Stimulated activated naive B cell treated with anti-CD40 and anti-IgM and Interleukin-4, amounts not matched to agents 10 μg/mL and 1 μg/mL and 100 μg/mL, for 72 hours (primary cell): ENCODE results near the gene C2orf80.
"Not testable (repeated sequence)": the region's sequence is repeated elsewhere in the genome, so short reads cannot be mapped to it uniquely, and the experiment has no call there.

Source experiments
- ATAC-seq, 2 donors: fragments of 150-1000 bp; cut with Tn5 transposase; replicated peaks; 2 replicates each; pipeline ENCODE4 v1.10.0; 2021; ENCODE audit warnings: moderate library complexity in 1 of 2
- DNase-seq: peaks from one replicate; pipeline ENCODE4 v3.0.0; 2021
- H3K27ac Mint-ChIP-seq: one replicate; pipeline ENCODE4 v1.8.0; 2022; ENCODE audit warnings: mild to moderate bottlenecking, mixed read lengths
- H3K27me3 Mint-ChIP-seq, 2 donors: one replicate each; pipeline ENCODE4 v1.8.0; 2022; ENCODE audit warnings: mixed read lengths in 2 of 2
- H3K36me3 Mint-ChIP-seq, 2 donors: one replicate each; pipeline ENCODE4 v1.8.0; 2022; ENCODE audit warnings: mixed read lengths in 2 of 2, mild to moderate bottlenecking in 1 of 2
- H3K4me1 Mint-ChIP-seq, 2 donors: one replicate each; pipeline ENCODE4 v1.8.0; 2022; ENCODE audit warnings: mixed read lengths in 2 of 2, mild to moderate bottlenecking in 1 of 2
- H3K4me3 Mint-ChIP-seq, 2 donors: one replicate each; pipeline ENCODE4 v1.8.0; 2022; ENCODE audit warnings: mild to moderate bottlenecking in 2 of 2, mixed read lengths in 2 of 2, moderate library complexity in 1 of 2
- H3K9me3 Mint-ChIP-seq, 2 donors: one replicate each; pipeline ENCODE4 v1.8.0; 2022; ENCODE audit warnings: mixed read lengths in 2 of 2, mild to moderate bottlenecking in 1 of 2

Gene C2orf80

GRCh38 chr2:208189810-208190503 lies at the start of gene C2orf80:
Gene C2orf80 (minus strand): TSS chr2:208190030. CDS start chr2:208186986, 3,044 bp downstream.
- Mint-ChIP-seq H3K4me3 (no peak within 1 kb of the TSS), H3K9me3 (no peaks in the 10 kb centered on the region), H3K27ac (no peak within 1 kb of the TSS), H3K4me1 (peaks cover 0 to 2% of the 10 kb centered on the region in 2 donors), H3K36me3 (no peaks in the 10 kb centered on the region), H3K27me3 (peaks cover 0 to 4% of the 10 kb centered on the region in 2 donors)
- ATAC-seq (no peak), DNase-seq (no peak)

DNA sequence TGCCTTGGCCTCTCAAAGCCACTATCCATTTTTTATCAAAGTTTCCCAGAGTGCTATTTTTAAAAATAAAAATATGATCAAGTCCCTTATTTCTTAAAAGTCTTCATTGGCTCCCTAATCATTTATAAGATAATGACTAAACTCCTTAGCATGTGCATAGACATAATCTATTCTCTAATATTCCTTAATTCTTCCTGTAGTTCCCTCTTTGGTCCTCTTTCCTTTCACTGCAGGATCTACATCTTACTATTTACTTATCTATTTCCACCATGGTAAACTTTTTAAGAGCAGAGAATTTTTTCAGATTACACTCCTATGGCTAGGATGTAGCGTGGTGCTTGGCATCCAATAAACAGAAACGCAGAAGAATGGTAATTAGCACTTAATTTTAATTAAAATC lies 46.0 kb upstream of the C2orf80 start:
- Mint-ChIP-seq H3K9me3 (peaks cover 14 to 15% of the 10 kb centered on the region in 2 donors), H3K27me3 (no peaks in the 10 kb centered on the region), H3K27ac (no peak overlapping the region), H3K4me1 (no peaks in the 10 kb centered on the region), H3K36me3 (peaks cover 31 to 46% of the 10 kb centered on the region in 2 donors), H3K4me3 (no peak overlapping the region)
- DNase-seq (no peak), ATAC-seq (no peak)

- H3K27me3 Mint-ChIP-seq = peaks cover 0 to 4% of the 10 kb centered on the region in 2 donors
- H3K4me1 Mint-ChIP-seq = no peaks in the 10 kb centered on the region
- peaks cover 14 to 20% of the 10 kb centered on the region in 2 donors for H3K9me3 Mint-ChIP-seq
- DNase-seq (no peak), ATAC-seq (no peak)
- H3K36me3 Mint-ChIP-seq = peaks cover 30 to 38% of the 10 kb centered on the region in 2 donors
- H3K27ac Mint-ChIP-seq = no peak overlapping the region
- H3K4me3 Mint-ChIP-seq = no peak overlapping the region
Measured at GRCh38 chr2:208234786-208235185, 45.0 kb upstream of the C2orf80 start.

GRCh38 chr2:208228476-208228875 lies 38.6 kb upstream of the C2orf80 start:
- peaks cover 13 to 16% of the 10 kb centered on the region in 2 donors for H3K9me3 Mint-ChIP-seq
- no peaks in the 10 kb centered on the region for H3K4me1 Mint-ChIP-seq
- H3K4me3 Mint-ChIP-seq = no peak overlapping the region
- no peak overlapping the region for H3K27ac Mint-ChIP-seq
- DNase-seq (no peak), ATAC-seq (no peak)
- H3K27me3 Mint-ChIP-seq = peaks cover 4% of the 10 kb centered on the region in 2 donors
- H3K36me3 Mint-ChIP-seq = peaks cover 1 to 4% of the 10 kb centered on the region in 2 donors

GRCh38 chr2:208227581-208228232 lies 37.9 kb upstream of the C2orf80 start:
- Mint-ChIP-seq H3K27me3 (peaks cover 4% of the 10 kb centered on the region in 2 donors), H3K9me3 (peaks cover 13 to 16% of the 10 kb centered on the region in 2 donors), H3K36me3 (peaks cover 1 to 4% of the 10 kb centered on the region in 2 donors), H3K27ac (no peak overlapping the region), H3K4me1 (no peaks in the 10 kb centered on the region), H3K4me3 (no peak overlapping the region)
- DNase-seq (no peak), ATAC-seq (no peak)

DNA sequence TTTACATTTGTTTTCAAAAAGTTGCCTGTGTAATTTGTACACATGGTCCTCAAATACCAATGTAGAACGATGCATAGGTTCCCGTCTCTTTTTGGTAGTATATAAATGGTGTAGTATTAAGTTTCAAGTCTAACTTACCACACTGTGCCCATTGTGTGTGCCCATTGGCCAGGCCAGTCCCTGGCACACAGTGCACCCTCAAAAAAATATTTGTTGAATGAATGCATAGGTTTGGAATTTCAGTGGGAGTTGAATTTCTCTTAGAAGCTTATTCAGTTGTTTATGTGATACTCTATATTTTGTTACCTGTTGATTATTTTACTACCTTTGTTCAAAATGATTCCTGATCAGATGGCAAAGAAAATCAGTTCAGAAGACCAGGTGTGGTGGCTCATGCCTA lies 35.0 kb upstream of the C2orf80 start:
- DNase-seq (no peak), ATAC-seq (no peak)
- Mint-ChIP-seq H3K27me3 (peaks cover 4 to 13% of the 10 kb centered on the region in 2 donors), H3K36me3 (no peaks in the 10 kb centered on the region), H3K27ac (no peak overlapping the region), H3K9me3 (peaks cover 10 to 13% of the 10 kb centered on the region in 2 donors), H3K4me1 (no peaks in the 10 kb centered on the region), H3K4me3 (no peak overlapping the region)

GRCh38 chr2:208222351-208222750 lies 32.5 kb upstream of the C2orf80 start:
- peaks cover 8 to 13% of the 10 kb centered on the region in 2 donors for H3K27me3 Mint-ChIP-seq
- no peak for DNase-seq
- no peaks in the 10 kb centered on the region for H3K4me1 Mint-ChIP-seq
- no peaks in the 10 kb centered on the region for H3K36me3 Mint-ChIP-seq
- no peak overlapping the region for H3K27ac Mint-ChIP-seq
- no peak overlapping the region for H3K4me3 Mint-ChIP-seq
- peaks cover 13 to 15% of the 10 kb centered on the region in 2 donors for H3K9me3 Mint-ChIP-seq
- ATAC-seq = no peak

DNA sequence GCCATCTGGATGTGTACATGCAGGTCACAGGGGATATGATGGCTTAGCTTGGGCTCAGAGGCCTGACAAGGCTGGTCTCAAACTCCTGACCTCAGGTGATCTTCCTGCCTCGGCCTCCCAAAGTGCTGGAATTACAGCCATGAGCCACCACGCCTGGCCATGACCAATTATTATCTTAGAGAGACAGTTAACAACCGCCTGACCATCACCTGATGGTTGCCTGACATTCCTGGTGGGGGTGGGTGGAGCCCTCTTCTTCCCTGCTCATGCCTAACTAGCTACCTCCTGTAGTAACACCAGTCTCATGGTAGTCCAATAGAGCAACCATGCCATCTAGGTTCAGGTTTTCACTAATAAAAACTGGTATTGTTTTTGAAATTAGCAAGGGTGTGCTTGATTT lies 32.0 kb upstream of the C2orf80 start:
- peaks cover 8 to 13% of the 10 kb centered on the region in 2 donors for H3K27me3 Mint-ChIP-seq
- not testable (repeated sequence) for H3K27ac Mint-ChIP-seq, H3K4me3 Mint-ChIP-seq, H3K4me1 Mint-ChIP-seq, H3K36me3 Mint-ChIP-seq, DNase-seq, ATAC-seq
- peaks cover 12 to 13% of the 10 kb centered on the region in 2 donors for H3K9me3 Mint-ChIP-seq

- no peak for ATAC-seq
Measured at GRCh38 chr2:208210688-208211451, 21.0 kb upstream of the C2orf80 start.

DNA sequence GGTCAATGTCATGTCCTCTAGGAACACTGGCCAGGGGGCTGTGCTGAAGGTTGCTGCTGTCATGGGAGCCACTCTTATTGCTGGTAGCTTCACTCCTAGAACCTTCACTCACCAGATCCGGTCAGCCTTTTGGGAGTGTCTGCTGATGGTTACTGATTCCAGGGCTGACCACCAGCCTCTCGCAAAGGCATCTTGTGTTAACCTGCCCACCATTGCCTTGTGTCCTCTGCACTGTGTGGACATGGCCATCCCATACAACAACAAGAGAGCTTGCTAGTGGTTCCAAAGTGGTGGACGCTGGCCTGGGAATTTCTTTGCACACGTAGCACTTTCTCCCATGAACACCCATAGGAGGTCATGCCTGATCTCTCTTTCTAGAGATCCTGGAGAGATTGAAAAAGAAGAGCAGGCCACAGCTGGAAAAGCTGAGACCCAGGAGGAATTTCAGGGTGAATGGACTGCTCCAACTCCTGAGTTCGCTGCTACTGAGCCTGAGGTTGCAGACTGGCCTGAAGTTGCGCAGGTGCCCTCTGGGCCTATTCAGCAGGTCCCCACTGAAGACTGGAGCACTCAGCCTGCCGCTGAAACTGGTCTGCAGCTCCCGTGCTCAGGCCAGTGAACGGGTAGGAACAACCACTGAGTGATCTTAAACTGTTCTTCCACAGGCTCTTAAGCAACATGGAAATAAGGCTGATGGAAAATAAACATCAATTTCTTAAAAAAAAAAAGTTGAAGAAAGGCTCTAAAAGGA lies 18.7 kb upstream of the C2orf80 start:
- DNase-seq (no peak), ATAC-seq (no peak)
- Mint-ChIP-seq H3K27ac (no peak overlapping the region), H3K4me3 (no peak overlapping the region), H3K9me3 (no peaks in the 10 kb centered on the region), H3K4me1 (no peaks in the 10 kb centered on the region), H3K36me3 (no peaks in the 10 kb centered on the region), H3K27me3 (no peaks in the 10 kb centered on the region)

More at GRCh38 chr2:208210688-208211451, 21.0 kb upstream of the C2orf80 start:
- Mint-ChIP-seq H3K4me1 (no peaks in the 10 kb centered on the region), H3K27ac (no peak overlapping the region), H3K27me3 (no peaks in the 10 kb centered on the region), H3K9me3 (no peaks in the 10 kb centered on the region), H3K4me3 (no peak overlapping the region), H3K36me3 (no peaks in the 10 kb centered on the region)
- no peak for DNase-seq

GRCh38 chr2:208207769-208208168 lies 17.9 kb upstream of the C2orf80 start:
- H3K27ac Mint-ChIP-seq = no peak overlapping the region
- no peaks in the 10 kb centered on the region for H3K27me3 Mint-ChIP-seq
- DNase-seq (no peak), ATAC-seq (no peak)
- H3K9me3 Mint-ChIP-seq = no peaks in the 10 kb centered on the region
- no peaks in the 10 kb centered on the region for H3K36me3 Mint-ChIP-seq
- no peak overlapping the region for H3K4me3 Mint-ChIP-seq
- no peaks in the 10 kb centered on the region for H3K4me1 Mint-ChIP-seq

- H3K4me1 Mint-ChIP-seq = no peaks in the 10 kb centered on the region
- H3K27ac Mint-ChIP-seq = no peak overlapping the region
- no peaks in the 10 kb centered on the region for H3K9me3 Mint-ChIP-seq
- no peaks in the 10 kb centered on the region for H3K36me3 Mint-ChIP-seq
- ATAC-seq (no peak), DNase-seq (no peak)
- no peak overlapping the region for H3K4me3 Mint-ChIP-seq
- H3K27me3 Mint-ChIP-seq = no peaks in the 10 kb centered on the region
Measured at GRCh38 chr2:208204166-208204565, 14.3 kb upstream of the C2orf80 start.

- no peak for DNase-seq
- H3K4me3 Mint-ChIP-seq = no peak overlapping the region
- no peaks in the 10 kb centered on the region for H3K9me3 Mint-ChIP-seq
- peaks cover 0 to under 1% of the 10 kb centered on the region in 2 donors for H3K27me3 Mint-ChIP-seq
- ATAC-seq = no peak
- H3K4me1 Mint-ChIP-seq = peaks cover 0 to 2% of the 10 kb centered on the region in 2 donors
- no peaks in the 10 kb centered on the region for H3K36me3 Mint-ChIP-seq
- H3K27ac Mint-ChIP-seq = no peak overlapping the region
Measured at GRCh38 chr2:208195531-208195930, 5.7 kb upstream of the C2orf80 start.
